Heart left ventricle (tissue), 16 donors: ENCODE data around the gene PTPMT1. TPM values are rescaled to one million over a fixed set of nuclear protein-coding genes. Genes with fewer than 3 reads are reported as not detected.

Source experiments
- ATAC-seq, 4 donors: fragments of 200-7000 bp; cut with Tn5 transposase; one replicate each; pipeline ENCODE4 v1.9.1; 2020 to 2022; ENCODE audit warnings: moderate library complexity in 4 of 4, mild to moderate bottlenecking in 3 of 4, moderate number of reproducible peaks in 1 of 4
- DNase-seq, 5 donors: peaks; one replicate each; pipeline ENCODE4 v3.0.0-alpha.2; 2020
- H3K27ac ChIP-seq, 12 donors: fragments of 200-600 bp; sonication (generic) in 4 of 12; one replicate each; pipeline versions ENCODE4 v1.5.0 to v1.8.0; 2016 to 2022; ENCODE audit warnings: mild to moderate bottlenecking in 2 of 12
- H3K27me3 ChIP-seq, 9 donors: fragments of 200-600 bp; sonication (generic) in 2 of 9; one replicate each; pipeline versions ENCODE4 v1.5.1 to v1.8.0; 2016 to 2022; ENCODE audit warnings: mild to moderate bottlenecking in 3 of 9
- H3K36me3 ChIP-seq, 9 donors: fragments of 200-600 bp; sonication (generic) in 2 of 9; one replicate each; pipeline versions ENCODE4 v1.5.0 to v1.8.0; 2018 to 2022; ENCODE audit warnings: mild to moderate bottlenecking in 2 of 9
- H3K4me1 ChIP-seq, 12 donors: fragments of 200-600 bp; sonication (generic) in 4 of 12; one replicate each; pipeline versions ENCODE4 v1.5.0 to v1.8.0; 2016 to 2022; ENCODE audit warnings: mild to moderate bottlenecking in 3 of 12
- H3K4me3 ChIP-seq, 12 donors: fragments of 200-600 bp; sonication (generic) in 4 of 12; one replicate each; pipeline versions ENCODE4 v1.5.0 to v1.8.0; 2017 to 2022; ENCODE audit warnings: mild to moderate bottlenecking in 9 of 12, moderate library complexity in 4 of 12
- H3K9me3 ChIP-seq, 12 donors: fragments of 200-600 bp; sonication (generic) in 4 of 12; one replicate each; pipeline versions ENCODE4 v1.5.0 to v1.8.0; 2016 to 2022; ENCODE audit warnings: mild to moderate bottlenecking in 1 of 12
- CTCF ChIP-seq, 12 donors: fragments of 200-600 bp; sonication (generic) in 4 of 12; IDR thresholded peaks; one replicate each; pipeline versions ENCODE4 v1.5.0 to v1.8.0; 2018 to 2022; ENCODE audit warnings: antibody characterized with exemption in 12 of 12, mild to moderate bottlenecking in 5 of 12
- POLR2A ChIP-seq, 2 donors: fragments of 450-650 bp; IDR thresholded peaks; one replicate each; pipeline ENCODE4 v1.6.1; 2017; ENCODE audit warnings: antibody characterized with exemption in 2 of 2, mild to moderate bottlenecking in 2 of 2, moderate library complexity in 2 of 2
- WGBS, 4 donors: extraction: QIAGEN DNeasy Blood & Tissue Kit in 2 of 4; methylation state at CpG; one replicate each; pipeline versions ENCODE4 v1.1.5 to v1.1.7; 2013 to 2018; 5-methylcytosine and 5-hydroxymethylcytosine counted together
- intact Hi-C, 10 donors: fragments of 100-400 bp; cut with DNase I; formaldehyde crosslinking; loops; one replicate each; pipeline versions ENCODE4 v1.11.1 to v1.14.2; 2022
- polyA plus RNA-seq, 2 donors: library from polyadenylated mRNA; stranded (reverse); fragments of 200-250 nt; gene quantifications; one replicate each; pipeline ENCODE4 v1.2.3, GENCODE V29; 2013
- total RNA-seq, 9 donors: library from RNA; depleted of rRNA in 2 of 9; stranded (reverse); fragments of >200 nt in 2 of 9; fragmentation: NEBNext Ultra II Directional in 3 of 9; extraction: Animal tissue kit (Norgen Biotek cat#: 25700) in 3 of 9; gene quantifications; one replicate each; pipeline versions ENCODE4 v1.1.0 to v1.2.4, GENCODE V29; 2016 to 2023
- donor health status: ischemic (EF 13 %, LVEDD 7.1; RV severe dilation, severe dysfunction).
- donor health status: healthy with polysubstance abuse.
- donor health status: DM: no; HTN: yes; CAD: no.
- donor health status: DM: no; HTN: no; CAD: no.
- donor health status: ischemic (EF 25% LVEDD 6.9; RV normal size, moderate dysfunction).
- donor health status: ischemic (EF 25% LVEDD 5.7; RV mildly dilated, moderate dysfunction).
- donor health status: healthy.
- donor health status: DM: yes; HTN: yes; CAD: no.
- donor health status: ischemic (EF 35%, LVEDD 5.7; RV mildly dilated, moderate dysfunction).
- donor health status: nonischemic (EF 11% LVEDD 7.7; RV severe dilation, severe dysfunction).
- donor health status: DM: yes; HTN: yes; CAD: no.
- donor health status: PGD.
- donor health status: ischemic (EF 29% LVEDD 5.4; RV normal size, mild dysfunction).
- donor health status: nonischemic (EF 23%, LVEDD 6.1; RV moderate dilation, normal function).

PTPMT1 gene
- total and polyA plus RNA-seq, 11 donors, result 17.4 to 77.4 (median 24.5) TPM

GRCh38 chr11:47617417-47617809 lies 52.0 kb downstream of the PTPMT1 start:
- no peak for DNase-seq
- H3K27me3 ChIP-seq, result no peaks in the 10 kb centered on the region
- H3K4me3 ChIP-seq, result no peak overlapping the region
- peaks cover 0 to 67% (median 44%) of the 10 kb centered on the region in 9 donors for H3K36me3 ChIP-seq
- peak overlapping the region in 2 of 12 donors; percentile 3 to 4 for H3K27ac ChIP-seq
- TF ChIP-seq POLR2A (IDR thresholded peaks at IDR 0.05), result no peak
- peak in 1 of 12 donors; percentile 4 for TF ChIP-seq CTCF (IDR thresholded peaks at IDR 0.05)
- intact Hi-C loops, result loop anchor here in 6 of 10 donors (2.0 to 10.0 kb wide), 5 partner anchors 50 to 243 kb away; partner anchors contain the start of genes PTPMT1 (in 1 of the 6) and SPI1 (in 1 of the 6)
- no peak for ATAC-seq
- H3K4me1 ChIP-seq, result peaks cover 0 to 12% (median 3%) of the 10 kb centered on the region in 12 donors
- no peaks in the 10 kb centered on the region for H3K9me3 ChIP-seq
- WGBS, 4 donors, result 49 to 59% (median 51%) methylated on average over 3 of the region's 3 CpGs

- ATAC-seq (no peak), DNase-seq (no peak)
- H3K4me1 ChIP-seq, result peaks cover 0 to 12% (median 3%) of the 10 kb centered on the region in 12 donors
- peaks cover 0 to 98% (median 79%) of the 10 kb centered on the region in 9 donors for H3K36me3 ChIP-seq
- no peak overlapping the region for H3K4me3 ChIP-seq
- H3K27me3 ChIP-seq, result no peaks in the 10 kb centered on the region
- intact Hi-C loops, result no loop called here
- no peaks in the 10 kb centered on the region for H3K9me3 ChIP-seq
- no peak for TF ChIP-seq POLR2A (IDR thresholded peaks at IDR 0.05)
- no peak for TF ChIP-seq CTCF (IDR thresholded peaks at IDR 0.05)
- 78 to 88% (median 84%) methylated on average over 2 of the region's 2 CpGs for WGBS, 4 donors
- no peak overlapping the region for H3K27ac ChIP-seq
These were observed 55.5 kb downstream of the PTPMT1 start for GRCh38 chr11:47620836-47621378.

Other genes starting within 250 kb of the PTPMT1 start
- 1,000 to 10,000 TPM; 1,340 to 3,074 (median 2,074) TPM for gene MYBPC3, start 212.9 kb upstream of the PTPMT1 start, total RNA-seq
- gene MYBPC3, start 212.9 kb upstream of the PTPMT1 start, polyA plus RNA-seq, result 1,000 to 10,000 TPM in 1 of 2 donors, 100 to 1,000 TPM in 1; 425 to 1,204 TPM
- 10 to 100 TPM in 4 of 9 donors, 1 to 10 TPM in 5; 2.8 to 78.9 (median 8.5) TPM for gene SPI1, start 187.1 kb upstream of the PTPMT1 start, total RNA-seq
- gene SPI1, start 187.1 kb upstream of the PTPMT1 start, polyA plus RNA-seq, result 1 to 10 TPM; 4.3 to 7.7 TPM
- 10 to 100 TPM; 33.5 to 82.8 (median 45.3) TPM for gene SLC39A13, start 157.0 kb upstream of the PTPMT1 start, total RNA-seq
- gene SLC39A13, start 157.0 kb upstream of the PTPMT1 start, polyA plus RNA-seq, result 10 to 100 TPM; 56.5 to 97.3 TPM
- gene PSMC3, start 139.2 kb upstream of the PTPMT1 start, total RNA-seq, result 100 to 1,000 TPM; 121 to 215 (median 151) TPM
- 100 to 1,000 TPM; 195 to 258 TPM for gene PSMC3, start 139.2 kb upstream of the PTPMT1 start, polyA plus RNA-seq
- 1 to 10 TPM; 1.4 to 6.5 (median 3.6) TPM for gene RAPSN, start 116.5 kb upstream of the PTPMT1 start, total RNA-seq
- gene RAPSN, start 116.5 kb upstream of the PTPMT1 start, polyA plus RNA-seq, result 1 to 10 TPM in 1 of 2 donors, under 1 TPM in 1; 0.43 to 2.2 TPM
- 100 to 1,000 TPM in 2 of 9 donors, 10 to 100 TPM in 7; 63.3 to 111 (median 88.6) TPM for gene CELF1, start 12.5 kb upstream of the PTPMT1 start, total RNA-seq
- gene CELF1, start 12.5 kb upstream of the PTPMT1 start, polyA plus RNA-seq, result 10 to 100 TPM; 27.3 to 65.2 TPM
- gene KBTBD4, start 13.4 kb downstream of the PTPMT1 start, total RNA-seq, result 10 to 100 TPM; 10.7 to 23.7 (median 15.7) TPM
- gene KBTBD4, start 13.4 kb downstream of the PTPMT1 start, polyA plus RNA-seq, result 10 to 100 TPM in 1 of 2 donors, 1 to 10 TPM in 1; 5.0 to 12.8 TPM
- gene NDUFS3, start 13.5 kb downstream of the PTPMT1 start, total RNA-seq, result 100 to 1,000 TPM; 134 to 310 (median 236) TPM
- gene NDUFS3, start 13.5 kb downstream of the PTPMT1 start, polyA plus RNA-seq, result 100 to 1,000 TPM; 222 to 478 TPM
- gene FAM180B, start 21.1 kb downstream of the PTPMT1 start, total RNA-seq, result 1 to 10 TPM in 1 of 9 donors, under 1 TPM in 5, not detected in 3; 0.21 to 1.3 (median 0.39) TPM
- under 1 TPM in 1 of 2 donors, not detected in 1; 0.15 TPM for gene FAM180B, start 21.1 kb downstream of the PTPMT1 start, polyA plus RNA-seq
- 1 to 10 TPM in 2 of 9 donors, under 1 TPM in 6, not detected in 1; 0.23 to 1.5 (median 0.67) TPM for gene C1QTNF4, start 28.8 kb downstream of the PTPMT1 start, total RNA-seq
- under 1 TPM; 0.64 to 0.91 TPM for gene C1QTNF4, start 28.8 kb downstream of the PTPMT1 start, polyA plus RNA-seq
- gene MTCH2, start 77.0 kb downstream of the PTPMT1 start, total RNA-seq, result 100 to 1,000 TPM in 5 of 9 donors, 10 to 100 TPM in 4; 38.2 to 135 (median 102) TPM
- 10 to 100 TPM; 41.2 to 95.9 TPM for gene MTCH2, start 77.0 kb downstream of the PTPMT1 start, polyA plus RNA-seq
- 1 to 10 TPM in 1 of 9 donors, under 1 TPM in 2, not detected in 6; 0.37 to 1.4 (median 0.40) TPM for gene AGBL2, start 149.8 kb downstream of the PTPMT1 start, total RNA-seq
- under 1 TPM; 0.03 to 0.19 TPM for gene AGBL2, start 149.8 kb downstream of the PTPMT1 start, polyA plus RNA-seq
- gene FNBP4, start 201.7 kb downstream of the PTPMT1 start, total RNA-seq, result 10 to 100 TPM; 24.4 to 56.9 (median 42.5) TPM
- 10 to 100 TPM; 20.1 to 41.6 TPM for gene FNBP4, start 201.7 kb downstream of the PTPMT1 start, polyA plus RNA-seq